ENCODE measurements around the gene XIRP2. TPM values are rescaled to one million over a fixed set of nuclear protein-coding genes. Genes with fewer than 3 reads are reported as not detected.

The XIRP2 gene
- total RNA-seq, 2 donors from 2014 or later = 0.06 to 3.1 TPM

- TF ChIP-seq CTCF (IDR thresholded peaks at IDR 0.05) = no peak
- TF ChIP-seq POLR2AphosphoS5 (IDR thresholded peaks at IDR 0.05) = no peak
- no peak for TF ChIP-seq POLR2A (IDR thresholded peaks at IDR 0.05)
- DNase-seq (ENCODE audit: low spot score) = no peak
- intact Hi-C loops (cut with DNase I) = no loop called here
- Histone ChIP-seq H3K9me3 (no peaks in the 10 kb centered on the region), H3K27me3 (replicated peaks; ENCODE audit: insufficient read depth) (no peaks in the 10 kb centered on the region), H3K4me3 (no peak overlapping the region), H3K4me1 (replicated peaks) (no peaks in the 10 kb centered on the region), H3K36me3 (no peaks in the 10 kb centered on the region), H3K27ac (no peak overlapping the region)
- 12% methylated on average over 2 of the region's 2 CpGs for WGBS
Measured at GRCh38 chr2:166891727-166892126, 3.4 kb downstream of the XIRP2 start.

GRCh38 chr2:166892397-166892796 is 4.1 kb downstream of the XIRP2 start:
- H3K9me3 ChIP-seq = no peaks in the 10 kb centered on the region
- intact Hi-C loops (cut with DNase I) = no loop called here
- H3K4me3 ChIP-seq = no peak overlapping the region
- no peak for DNase-seq (ENCODE audit: low spot score)
- no peak for TF ChIP-seq POLR2AphosphoS5 (IDR thresholded peaks at IDR 0.05)
- TF ChIP-seq POLR2A (IDR thresholded peaks at IDR 0.05) = no peak
- no peaks in the 10 kb centered on the region for H3K27me3 ChIP-seq (replicated peaks; ENCODE audit: insufficient read depth)
- no peaks in the 10 kb centered on the region for H3K4me1 ChIP-seq (replicated peaks)
- H3K27ac ChIP-seq = no peak overlapping the region
- H3K36me3 ChIP-seq = no peaks in the 10 kb centered on the region

GRCh38 chr2:166895243-166895642 is 7.0 kb downstream of the XIRP2 start:
- DNase-seq (ENCODE audit: low spot score) = no peak
- Histone ChIP-seq H3K4me1 (replicated peaks) (no peaks in the 10 kb centered on the region), H3K27me3 (replicated peaks; ENCODE audit: insufficient read depth) (no peaks in the 10 kb centered on the region), H3K9me3 (no peaks in the 10 kb centered on the region), H3K27ac (no peak overlapping the region), H3K36me3 (no peaks in the 10 kb centered on the region), H3K4me3 (no peak overlapping the region)
- WGBS = 51% methylated on average over 2 of the region's 2 CpGs
- intact Hi-C loops (cut with DNase I) = no loop called here
- TF ChIP-seq CTCF (IDR thresholded peaks at IDR 0.05) (no peak), POLR2A (IDR thresholded peaks at IDR 0.05) (no peak), POLR2AphosphoS5 (IDR thresholded peaks at IDR 0.05) (no peak)

GRCh38 chr2:166897666-166898065 is 9.4 kb downstream of the XIRP2 start:
- no peaks in the 10 kb centered on the region for H3K9me3 ChIP-seq
- H3K27ac ChIP-seq = no peak overlapping the region
- H3K4me1 ChIP-seq (replicated peaks) = no peaks in the 10 kb centered on the region
- no peak for DNase-seq (ENCODE audit: low spot score)
- intact Hi-C loops (cut with DNase I) = no loop called here
- H3K36me3 ChIP-seq = no peaks in the 10 kb centered on the region
- H3K4me3 ChIP-seq = no peak overlapping the region
- TF ChIP-seq POLR2AphosphoS5 (IDR thresholded peaks at IDR 0.05) = no peak
- no peak for TF ChIP-seq POLR2A (IDR thresholded peaks at IDR 0.05)
- no peak for TF ChIP-seq CTCF (IDR thresholded peaks at IDR 0.05)
- no peaks in the 10 kb centered on the region for H3K27me3 ChIP-seq (replicated peaks; ENCODE audit: insufficient read depth)

- 90% methylated on average over 5 of the region's 5 CpGs for WGBS
- Histone ChIP-seq H3K27me3 (replicated peaks; ENCODE audit: insufficient read depth) (no peaks in the 10 kb centered on the region), H3K4me3 (no peak overlapping the region), H3K9me3 (no peaks in the 10 kb centered on the region), H3K36me3 (no peaks in the 10 kb centered on the region), H3K27ac (no peak overlapping the region), H3K4me1 (replicated peaks) (no peaks in the 10 kb centered on the region)
- no peak for TF ChIP-seq POLR2AphosphoS5 (IDR thresholded peaks at IDR 0.05)
- TF ChIP-seq POLR2A (IDR thresholded peaks at IDR 0.05) = no peak
- no peak for TF ChIP-seq CTCF (IDR thresholded peaks at IDR 0.05)
- intact Hi-C loops (cut with DNase I) = no loop called here
- no peak for DNase-seq (ENCODE audit: low spot score)
Measured at GRCh38 chr2:166899676-166900075, 11.4 kb downstream of the XIRP2 start.

Measured in prostate gland (tissue), 2 donors.